LNCAP (cell line): Measurements from ENCODE around the gene MYO1A.
A peak's percentile ranks its signal among the peaks of the same experiment; 100 is the strongest.

ENCODE experiments used
- CTCF ChIP-seq: fragments of 450-650 bp; IDR thresholded peaks from 2 replicates; pipeline ENCODE4 v1.5.1; 2017; ENCODE audit warnings: mild to moderate bottlenecking

Gene MYO1A

GRCh38 chr12:57085999-57086492 is 36.1 kb upstream of the MYO1A start:
- TF ChIP-seq CTCF, result no peak

- no peak for TF ChIP-seq CTCF
Measured at GRCh38 chr12:57080855-57081254, 30.9 kb upstream of the MYO1A start.

DNA sequence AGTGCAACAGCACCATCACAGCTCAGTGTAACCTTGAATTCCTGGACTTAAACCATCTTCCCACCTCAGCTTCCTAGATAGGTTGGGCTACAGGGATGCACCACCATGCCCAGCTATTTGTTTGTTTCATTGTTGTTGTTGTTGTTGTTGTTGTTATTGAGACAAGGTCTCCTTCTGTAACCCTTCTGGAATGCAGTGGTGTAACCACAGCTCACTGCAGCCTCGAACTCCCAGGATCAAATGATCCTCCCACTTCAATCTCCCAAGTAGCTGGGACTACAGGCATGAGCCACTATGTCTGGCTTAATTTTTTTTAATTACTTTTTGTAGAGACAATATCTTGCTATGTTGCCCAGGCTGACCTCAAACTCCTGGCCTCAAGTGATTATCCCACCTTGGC is 29.9 kb upstream of the MYO1A start:
- no peak for TF ChIP-seq CTCF

- no peak for TF ChIP-seq CTCF
Measured at GRCh38 chr12:57078519-57079404, 28.8 kb upstream of the MYO1A start, which contains the start of gene NEMP1. TSS of gene NEMP1 (minus strand) at chr12:57078791. CDS start at chr12:57078745, 46 bp downstream.

DNA sequence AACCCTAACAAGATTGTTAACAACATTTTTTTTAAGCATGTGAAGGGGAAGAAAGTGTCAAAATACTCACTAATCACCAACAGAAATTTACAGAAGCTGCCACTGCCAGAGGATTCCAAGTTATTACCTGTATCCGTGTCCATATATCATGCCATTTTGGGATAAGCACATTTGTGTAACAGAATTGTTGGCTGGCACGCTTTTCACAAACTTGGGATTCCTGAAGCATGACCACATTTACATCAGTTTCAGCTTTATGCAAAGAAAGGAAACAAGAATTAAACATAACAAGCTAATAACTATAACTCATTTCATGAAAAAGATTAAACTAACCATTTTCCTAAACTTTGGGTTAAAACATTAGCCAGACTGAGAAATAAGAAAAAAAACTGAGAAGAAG is 22.7 kb upstream of the MYO1A start:
- no peak for TF ChIP-seq CTCF

DNA sequence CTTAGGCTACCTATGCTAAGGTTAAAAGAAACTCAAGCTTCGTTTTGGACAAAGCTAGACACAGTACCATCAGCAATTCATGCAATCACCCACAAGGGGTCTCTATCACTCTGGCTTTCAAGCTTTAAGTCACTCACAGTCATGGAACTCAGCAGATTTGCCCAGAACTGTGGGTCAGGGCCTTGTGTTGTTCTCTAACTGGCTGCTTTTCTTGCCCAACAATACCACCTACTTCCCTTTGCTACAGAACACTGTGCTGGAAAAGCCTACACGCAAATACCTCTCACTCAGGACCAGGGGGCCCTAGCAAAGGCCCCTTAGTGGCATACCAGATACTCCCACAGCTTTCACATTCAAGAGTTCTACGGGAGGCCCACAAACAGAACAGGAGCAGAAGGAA is 19.6 kb upstream of the MYO1A start:
- TF ChIP-seq CTCF, result peak; percentile 70

GRCh38 chr12:57066245-57066644 is 16.3 kb upstream of the MYO1A start:
- no peak for TF ChIP-seq CTCF
